Osteoblast (primary cell): Measurements from ENCODE around the gene NR2E3. TPM values are rescaled to one million over a fixed set of nuclear protein-coding genes. Genes with fewer than 3 reads are reported as not detected.

Experiments used
- DNase-seq: peaks from one replicate; pipeline ENCODE4 v3.0.0; 2011; ENCODE audit warnings: low spot score, mixed read lengths; ENCODE audit not compliant: insufficient read length; ENCODE audit errors: missing footprints
- H2AFZ ChIP-seq: 2 replicates; pipeline ENCODE4 v1.6.0; 2011; ENCODE audit warnings: mild to moderate bottlenecking, low read length
- H3K27ac ChIP-seq: 2 replicates; pipeline ENCODE4 v1.5.1; 2011; ENCODE audit warnings: mild to moderate bottlenecking, low read depth, low read length, moderate library complexity
- H3K27me3 ChIP-seq: 2 replicates; pipeline ENCODE4 v1.6.0; 2012; ENCODE audit warnings: mild to moderate bottlenecking, control low read depth, inconsistent platforms, low read length, moderate library complexity; ENCODE audit not compliant: insufficient read depth
- H3K36me3 ChIP-seq: 2 replicates; pipeline ENCODE4 v1.5.1; 2011; ENCODE audit warnings: mild to moderate bottlenecking, low read length, control low read depth, moderate library complexity; ENCODE audit not compliant: insufficient read depth
- H3K4me1 ChIP-seq: 2 replicates; pipeline ENCODE4 v1.5.1; 2011; ENCODE audit warnings: mild to moderate bottlenecking, low read length, control low read depth, moderate library complexity; ENCODE audit not compliant: insufficient read depth
- H3K4me2 ChIP-seq: 2 replicates; pipeline ENCODE4 v1.6.0; 2011; ENCODE audit warnings: mild to moderate bottlenecking, low read length; ENCODE audit not compliant: insufficient read depth
- H3K4me3 ChIP-seq: fragments of 200-600 bp; sonication (generic); 3 replicates; pipeline ENCODE4 v1.5.1; 2012; ENCODE audit warnings: mild to moderate bottlenecking, low read length, inconsistent platforms; ENCODE audit not compliant: insufficient read depth
- H3K79me2 ChIP-seq: 2 replicates; pipeline ENCODE4 v1.6.0; 2012; ENCODE audit warnings: mild to moderate bottlenecking, low read length, control low read depth, inconsistent platforms; ENCODE audit not compliant: insufficient read depth
- H3K9me3 ChIP-seq: 2 replicates; pipeline ENCODE4 v1.5.1; 2011; ENCODE audit warnings: low read depth, low read length, control low read depth
- H4K20me1 ChIP-seq: 2 replicates; pipeline ENCODE4 v1.6.0; 2012; ENCODE audit warnings: mild to moderate bottlenecking, low read length, control low read depth; ENCODE audit not compliant: insufficient read depth
- total RNA-seq: library from RNA; depleted of rRNA; stranded (reverse); fragments of >200 nt; gene quantifications from 2 replicates; pipeline ENCODE4 v1.2.3, GENCODE V29; 2012
- TF ChIP-seq, protein P1 (sequence below): IDR thresholded peaks from 2 replicates; pipeline ENCODE4 v1.5.1; 2011; ENCODE audit warnings: mild to moderate bottlenecking, low read depth, low read length, moderate library complexity; ENCODE audit errors: extremely low read depth

The NR2E3 gene
- total RNA-seq, 1 donor: under 0.01 TPM

- H3K9me3 ChIP-seq: no peaks in the 10 kb centered on the region
- no peaks in the 10 kb centered on the region for H3K36me3 ChIP-seq
- H3K27me3 ChIP-seq: no peaks in the 10 kb centered on the region
- H3K4me2 ChIP-seq: no peak overlapping the region
- DNase-seq: no peak
- H2AFZ ChIP-seq: no peak overlapping the region
- TF ChIP-seq, protein P1, sequence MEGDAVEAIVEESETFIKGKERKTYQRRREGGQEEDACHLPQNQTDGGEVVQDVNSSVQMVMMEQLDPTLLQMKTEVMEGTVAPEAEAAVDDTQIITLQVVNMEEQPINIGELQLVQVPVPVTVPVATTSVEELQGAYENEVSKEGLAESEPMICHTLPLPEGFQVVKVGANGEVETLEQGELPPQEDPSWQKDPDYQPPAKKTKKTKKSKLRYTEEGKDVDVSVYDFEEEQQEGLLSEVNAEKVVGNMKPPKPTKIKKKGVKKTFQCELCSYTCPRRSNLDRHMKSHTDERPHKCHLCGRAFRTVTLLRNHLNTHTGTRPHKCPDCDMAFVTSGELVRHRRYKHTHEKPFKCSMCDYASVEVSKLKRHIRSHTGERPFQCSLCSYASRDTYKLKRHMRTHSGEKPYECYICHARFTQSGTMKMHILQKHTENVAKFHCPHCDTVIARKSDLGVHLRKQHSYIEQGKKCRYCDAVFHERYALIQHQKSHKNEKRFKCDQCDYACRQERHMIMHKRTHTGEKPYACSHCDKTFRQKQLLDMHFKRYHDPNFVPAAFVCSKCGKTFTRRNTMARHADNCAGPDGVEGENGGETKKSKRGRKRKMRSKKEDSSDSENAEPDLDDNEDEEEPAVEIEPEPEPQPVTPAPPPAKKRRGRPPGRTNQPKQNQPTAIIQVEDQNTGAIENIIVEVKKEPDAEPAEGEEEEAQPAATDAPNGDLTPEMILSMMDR: no peak
- H3K4me3 ChIP-seq: no peak overlapping the region
- H4K20me1 ChIP-seq: no peaks in the 10 kb centered on the region
- H3K27ac ChIP-seq: no peak overlapping the region
- H3K4me1 ChIP-seq: peaks cover 23% of the 10 kb centered on the region
- no peaks in the 10 kb centered on the region for H3K79me2 ChIP-seq
These were observed 31.1 kb upstream of the NR2E3 start for GRCh38 chr15:71779073-71779797.

- Histone ChIP-seq H3K27me3 (no peaks in the 10 kb centered on the region), H3K4me1 (peaks cover 23% of the 10 kb centered on the region), H3K4me2 (peak overlapping the region; percentile 84), H3K9me3 (no peaks in the 10 kb centered on the region), H3K27ac (peak overlapping the region; percentile 70), H3K79me2 (no peaks in the 10 kb centered on the region), H4K20me1 (no peaks in the 10 kb centered on the region), H3K36me3 (no peaks in the 10 kb centered on the region), H2AFZ (peak overlapping the region; percentile 85), H3K4me3 (peak overlapping the region; percentile 61)
- DNase-seq: peak; percentile 88
- TF ChIP-seq, protein P1: peak; percentile 87
These were observed 30.0 kb upstream of the NR2E3 start for GRCh38 chr15:71780115-71780976.

DNA sequence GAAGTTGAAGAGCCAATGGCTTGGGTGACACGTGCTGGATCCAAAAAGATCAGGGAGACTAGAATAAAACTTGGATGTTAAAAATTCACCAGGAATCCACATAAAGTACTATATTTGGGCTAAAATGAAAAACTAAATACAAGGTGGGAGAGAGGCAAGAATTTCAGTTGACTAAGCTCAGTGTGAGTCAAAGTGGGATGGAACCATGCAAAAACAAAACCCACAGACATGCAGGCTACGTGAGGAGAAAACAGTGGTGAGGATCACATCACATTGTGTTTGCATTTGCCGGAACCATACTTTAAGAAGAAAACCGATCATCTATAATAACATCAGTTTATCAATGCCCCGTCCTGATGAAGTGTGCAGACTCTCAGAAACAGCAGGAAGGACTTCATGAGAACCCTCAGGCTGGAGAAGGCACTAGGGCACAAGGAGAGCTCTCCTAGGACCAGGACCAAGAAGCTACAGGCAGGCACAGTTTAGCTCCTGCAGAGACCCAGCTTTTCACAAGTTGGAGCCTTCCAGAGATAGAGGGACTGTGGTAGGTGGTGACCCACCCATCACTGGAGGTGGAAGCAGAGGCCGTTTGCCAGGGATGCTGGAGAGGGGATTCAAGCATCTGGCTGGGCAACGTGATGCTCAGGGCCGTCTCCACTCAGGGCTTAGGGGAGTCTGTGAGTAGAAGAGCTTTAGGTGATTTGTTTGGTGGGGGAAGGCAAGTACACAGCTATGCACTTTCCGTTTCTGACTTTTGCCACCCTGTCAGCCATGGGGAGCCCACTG, 29.0 kb upstream of the NR2E3 start:
- Histone ChIP-seq H3K9me3 (no peaks in the 10 kb centered on the region), H3K79me2 (no peaks in the 10 kb centered on the region), H4K20me1 (no peaks in the 10 kb centered on the region), H3K36me3 (no peaks in the 10 kb centered on the region), H3K4me2 (peak overlapping the region; percentile 84), H2AFZ (no peak overlapping the region), H3K4me3 (no peak overlapping the region), H3K27ac (peak overlapping the region; percentile 70), H3K4me1 (peaks cover 19% of the 10 kb centered on the region), H3K27me3 (no peaks in the 10 kb centered on the region)
- no peak for DNase-seq
- TF ChIP-seq, protein P1: no peak
